ENCODE results near the gene OMP.
"Not testable (repeated sequence)": the region's sequence is repeated elsewhere in the genome, so short reads cannot be mapped to it uniquely, and the experiment has no call there.

The OMP gene

DNA sequence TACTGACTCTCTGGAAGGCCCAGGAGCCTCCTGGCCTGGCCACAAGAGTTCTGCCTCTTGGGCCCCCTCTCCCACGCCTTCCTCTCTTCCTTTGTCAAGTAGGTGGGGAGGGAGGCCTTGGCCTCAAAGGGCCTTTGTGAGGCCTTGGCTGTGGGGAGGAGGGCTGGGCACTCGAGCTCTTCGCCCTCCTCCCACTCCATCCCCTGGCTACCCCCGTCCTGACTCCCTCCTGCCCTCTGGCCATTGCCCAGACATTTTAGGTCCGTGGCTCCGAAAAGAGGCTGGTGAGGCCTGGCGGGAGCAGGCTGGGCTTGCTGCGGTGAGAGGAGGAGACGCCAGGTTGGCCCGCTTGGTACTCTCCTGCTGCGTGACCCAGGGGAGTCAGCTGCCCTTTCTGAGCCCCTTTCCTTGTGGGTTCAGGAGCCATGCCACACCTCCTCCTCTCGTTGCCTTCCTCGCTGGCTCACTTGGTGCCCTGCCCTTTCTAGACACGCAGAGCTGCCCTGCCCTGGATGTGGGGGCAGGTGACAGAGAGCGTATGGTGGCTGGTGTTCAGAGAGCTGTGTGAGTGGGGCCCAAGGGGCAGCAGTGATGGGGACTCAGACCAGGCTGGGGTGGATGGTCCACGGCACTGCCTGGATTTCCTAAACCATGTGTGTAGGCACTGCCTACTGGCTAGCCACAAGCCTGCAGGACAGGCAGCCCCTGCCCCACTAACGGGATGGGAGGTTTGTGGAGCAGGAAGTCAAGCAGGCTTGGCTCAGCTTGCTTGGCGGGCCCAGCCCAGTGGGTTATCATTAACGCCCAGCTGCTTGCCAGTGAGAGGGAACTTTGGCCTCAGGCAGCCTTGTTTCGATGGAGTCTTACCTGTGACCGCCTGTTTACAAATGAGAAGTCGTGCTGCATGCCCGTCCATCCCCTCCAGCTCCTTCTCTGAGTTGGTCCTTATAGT, 15.8 kb upstream of the OMP start:
- no peak for DNase-seq (ENCODE audit: low read depth in 2 of 2)

DNA sequence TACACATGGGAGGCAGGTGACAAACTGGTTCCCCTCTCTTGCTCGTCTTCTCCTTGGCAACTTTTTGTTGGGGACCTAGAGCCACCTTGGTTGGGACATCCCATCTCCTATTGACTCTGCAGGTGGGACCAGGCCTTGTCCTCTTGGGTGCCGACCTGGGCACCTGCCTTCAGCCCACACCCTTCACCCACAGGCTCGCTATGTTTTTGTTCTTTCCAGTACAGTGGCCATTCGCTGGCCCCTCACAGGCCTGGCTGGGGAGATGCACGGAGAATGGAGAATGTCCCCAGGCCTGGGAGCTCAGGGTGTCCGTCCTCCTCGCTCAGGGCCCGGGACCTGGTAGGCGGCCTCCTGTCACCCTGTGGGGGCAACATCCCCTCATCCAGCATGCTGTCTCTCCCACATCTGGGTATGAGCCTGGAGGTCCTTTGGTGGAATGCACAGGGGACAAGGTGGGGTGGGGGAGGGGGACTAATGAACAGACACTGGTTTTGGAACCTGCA, 14.9 kb upstream of the OMP start:
- DNase-seq (ENCODE audit: low read depth in 2 of 2) = no peak

DNA sequence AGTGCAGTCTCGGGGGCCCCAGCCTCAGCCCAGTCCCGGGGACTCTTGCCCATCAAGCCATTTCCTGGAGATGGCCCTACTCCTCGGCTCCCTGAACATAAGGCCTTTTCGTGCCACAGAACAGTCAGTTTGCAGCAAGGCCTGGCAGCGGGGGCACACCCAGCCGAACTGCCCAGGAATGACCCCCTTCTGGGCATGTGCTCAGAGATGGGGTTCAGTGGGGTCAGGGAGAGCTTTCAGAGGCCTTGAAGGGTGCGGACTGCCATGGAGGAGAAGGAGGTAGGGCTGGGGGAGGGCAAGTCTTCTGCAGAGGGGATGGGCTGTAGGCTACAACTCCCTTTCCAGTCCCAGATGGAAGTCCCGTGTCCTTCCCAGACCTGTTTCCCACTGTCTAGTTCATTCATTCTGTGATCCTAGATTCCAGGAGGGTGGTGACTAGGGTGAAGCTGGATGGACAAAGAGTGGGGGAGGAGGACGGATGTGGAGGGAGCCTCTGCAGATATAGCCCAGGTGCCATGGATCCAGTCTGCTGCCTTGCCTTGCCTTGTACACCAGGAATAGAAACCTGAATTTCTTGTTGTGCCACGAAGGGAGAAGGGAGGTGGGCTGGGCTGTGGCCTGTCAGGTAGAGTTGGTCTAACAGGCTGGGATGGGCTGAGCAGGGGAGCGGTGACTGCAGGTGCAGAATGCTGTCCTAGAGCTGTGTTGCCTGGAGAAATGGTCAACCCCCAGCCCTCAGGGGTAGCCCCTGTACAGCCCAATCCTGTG, 14.2 kb upstream of the OMP start:
- no peak for DNase-seq (ENCODE audit: low read depth in 2 of 2)

DNA sequence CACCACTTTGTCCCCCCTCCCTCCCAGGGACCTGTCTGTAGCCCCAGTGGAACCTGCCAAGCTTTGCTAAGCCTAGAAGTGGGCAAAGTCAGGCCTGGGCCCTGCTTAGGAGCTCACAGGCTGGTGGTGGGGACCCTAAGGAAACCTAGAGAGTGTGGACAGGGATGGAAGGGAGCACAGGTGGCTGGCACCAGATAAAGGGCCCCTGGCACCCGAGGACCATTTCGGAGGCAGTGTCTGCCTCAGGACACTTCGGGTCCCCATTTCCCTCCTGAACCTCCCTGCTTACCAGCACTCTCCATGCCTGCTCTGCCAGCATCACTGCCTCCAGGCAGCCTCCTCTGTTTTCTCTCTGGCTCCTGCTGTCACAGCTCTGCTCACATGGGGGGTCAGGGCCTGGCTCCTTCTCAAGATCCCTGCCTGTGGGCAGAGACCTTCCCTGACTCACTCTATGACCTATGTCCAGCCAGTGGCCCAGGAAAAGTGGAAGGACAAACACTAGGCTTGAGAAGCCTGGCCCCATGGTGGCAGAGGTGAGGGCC, 13.6 kb upstream of the OMP start:
- DNase-seq (ENCODE audit: low read depth in 2 of 2) = no peak

DNA sequence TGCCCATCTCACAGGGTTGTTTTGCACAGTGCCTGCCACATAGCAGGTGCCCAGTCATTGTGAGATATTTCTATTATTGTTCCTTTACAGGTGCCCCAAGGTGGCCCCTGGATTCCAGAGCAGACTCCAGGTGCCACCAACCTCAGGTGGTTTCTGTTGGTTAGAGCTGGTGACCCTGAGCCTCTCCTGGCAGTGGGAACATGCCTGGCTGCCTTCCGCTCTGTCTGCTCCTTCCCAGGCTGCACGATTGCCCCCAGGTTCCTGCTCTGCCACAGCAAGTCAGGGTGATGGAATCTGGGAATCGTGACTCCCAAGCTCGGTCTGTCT, 12.6 kb upstream of the OMP start:
- no peak for DNase-seq (ENCODE audit: low read depth in 2 of 2)

DNA sequence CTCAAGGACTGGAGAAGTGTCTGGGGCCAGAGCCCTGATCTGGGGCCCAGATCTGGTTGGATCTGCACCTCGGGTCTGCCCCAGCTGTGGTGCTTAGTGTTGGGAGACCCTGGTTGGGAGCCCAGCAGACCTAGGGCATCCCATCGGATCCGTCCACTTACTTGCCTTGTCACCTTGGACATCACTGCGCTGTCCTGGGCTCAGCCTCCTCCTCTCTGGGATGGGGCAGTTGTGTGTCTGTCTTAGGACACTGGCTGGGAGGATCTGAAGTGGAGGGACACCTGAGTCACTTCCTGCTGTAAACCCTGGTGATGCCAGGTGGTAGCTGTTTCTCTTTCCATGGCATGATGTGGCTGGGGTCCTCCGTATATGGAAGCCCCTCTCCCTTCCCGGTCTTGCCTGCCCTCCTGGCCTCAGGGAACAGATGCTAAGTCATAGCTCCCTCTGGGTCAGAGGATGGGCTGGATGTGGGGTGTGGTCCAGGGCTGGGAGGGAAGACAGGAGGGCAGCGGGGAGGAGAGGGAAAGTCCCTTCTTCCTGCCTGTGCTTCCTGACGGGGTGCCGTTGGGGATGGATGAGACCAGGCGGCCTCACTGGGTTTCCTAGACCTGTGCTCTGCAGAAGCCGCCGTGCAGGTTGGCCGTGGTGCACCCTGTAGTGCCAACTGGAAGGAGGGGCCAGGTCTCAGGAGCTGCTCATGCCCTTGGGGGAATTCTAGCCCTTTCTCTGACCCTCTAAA, 12.1 kb upstream of the OMP start:
- no peak for DNase-seq (ENCODE audit: low read depth in 2 of 2)

DNA sequence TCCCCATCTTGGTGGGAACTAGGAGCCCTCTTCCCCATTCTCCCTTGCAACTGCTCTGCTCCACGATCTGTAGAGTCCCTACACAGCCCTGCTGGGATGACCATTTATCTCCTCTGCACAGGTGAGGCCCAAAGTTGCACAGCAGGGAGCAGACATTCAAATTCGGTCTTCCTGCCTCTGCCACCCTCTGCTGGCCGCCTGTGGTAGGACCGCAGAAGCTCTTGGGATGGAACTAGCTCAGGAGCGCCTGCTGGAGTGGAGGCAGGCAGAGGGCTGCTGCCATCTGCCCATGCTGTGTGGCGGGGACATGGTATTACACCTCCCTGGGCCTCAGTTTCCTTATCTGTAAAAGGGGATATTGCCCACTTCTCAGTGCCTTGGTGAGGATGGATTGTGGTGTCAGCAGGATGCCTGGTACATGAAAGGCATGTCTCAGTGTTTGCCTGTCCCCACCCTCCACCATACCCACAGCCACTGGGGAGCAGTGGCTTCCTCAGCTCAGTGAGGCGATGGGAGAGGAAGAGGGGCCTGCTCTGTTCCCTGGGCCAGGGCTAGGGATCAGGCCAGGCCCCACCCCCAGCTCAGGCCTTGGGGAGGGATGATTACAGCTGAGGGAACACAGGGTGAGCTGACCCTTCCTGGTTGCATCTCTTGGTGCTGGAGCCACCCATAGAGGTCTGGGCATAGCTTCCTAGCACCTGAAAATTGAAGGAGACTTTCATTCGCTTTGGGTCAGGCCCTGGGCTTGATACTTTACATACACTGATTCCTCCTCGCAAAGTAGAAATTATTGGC, 11.3 kb upstream of the OMP start:
- DNase-seq (ENCODE audit: low read depth in 2 of 2) = peak; percentile 64 to 74

DNA sequence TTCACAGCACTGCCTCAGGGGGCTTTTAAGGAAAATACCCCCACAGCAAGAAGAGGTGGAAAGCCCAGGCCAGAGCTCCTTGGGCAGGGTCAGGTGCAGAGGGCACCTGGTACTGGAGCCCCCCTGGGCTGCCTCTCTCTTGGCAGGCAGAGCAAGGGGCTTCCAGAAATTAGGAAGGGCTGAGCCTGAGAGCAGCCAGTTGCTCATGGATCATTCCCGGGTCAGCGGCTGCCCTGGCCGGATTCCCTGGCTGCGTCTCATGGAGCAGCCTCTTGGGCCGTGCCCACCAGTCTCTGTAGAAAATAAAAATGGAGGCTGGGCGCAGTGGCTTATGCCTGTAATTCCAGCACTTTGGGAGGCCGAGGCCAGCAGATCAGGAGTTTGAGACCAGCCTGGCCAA, 10.3 kb upstream of the OMP start:
- DNase-seq (ENCODE audit: low read depth in 2 of 2) = no peak

DNA sequence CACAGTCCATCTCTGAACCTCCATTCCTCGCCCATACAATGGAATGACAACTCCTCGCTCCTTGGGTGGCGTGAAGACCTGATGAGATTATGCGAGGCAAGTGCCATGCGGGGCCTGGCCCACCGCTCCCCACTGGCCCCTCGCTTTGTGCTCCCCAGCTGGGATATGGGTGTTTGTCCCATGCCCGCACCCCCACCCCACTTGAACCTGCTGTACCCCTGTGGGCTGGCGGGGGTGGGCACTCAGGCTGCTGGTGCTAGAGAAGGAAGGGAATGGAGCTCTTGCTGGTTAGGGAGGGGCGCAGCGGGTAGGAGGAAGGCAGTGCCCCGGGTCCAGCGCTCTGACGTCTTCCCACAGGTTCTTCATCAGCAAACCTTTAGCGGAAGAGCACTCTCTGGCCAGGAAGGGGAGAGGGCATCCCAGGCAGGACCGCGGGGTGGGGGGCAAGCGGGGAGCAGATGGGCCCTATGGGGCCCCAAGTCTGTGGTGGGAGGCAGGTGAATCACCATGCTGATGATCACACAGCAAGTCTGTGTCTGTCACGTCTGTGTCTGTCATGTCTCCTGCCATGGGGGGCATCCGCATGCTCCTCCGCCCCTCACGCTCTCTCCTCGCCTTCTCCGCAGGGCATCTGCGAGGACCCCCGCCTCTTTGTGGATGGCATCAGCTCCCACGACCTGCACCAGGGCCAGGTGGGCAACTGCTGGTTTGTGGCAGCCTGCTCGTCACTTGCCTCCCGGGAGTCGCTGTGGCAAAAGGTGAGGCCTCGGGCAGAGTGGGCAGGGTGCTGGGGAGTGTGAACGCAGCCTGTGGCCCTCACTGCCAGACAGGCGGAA, 9.4 kb upstream of the OMP start:
- DNase-seq (ENCODE audit: low read depth in 2 of 2) = no peak

DNA sequence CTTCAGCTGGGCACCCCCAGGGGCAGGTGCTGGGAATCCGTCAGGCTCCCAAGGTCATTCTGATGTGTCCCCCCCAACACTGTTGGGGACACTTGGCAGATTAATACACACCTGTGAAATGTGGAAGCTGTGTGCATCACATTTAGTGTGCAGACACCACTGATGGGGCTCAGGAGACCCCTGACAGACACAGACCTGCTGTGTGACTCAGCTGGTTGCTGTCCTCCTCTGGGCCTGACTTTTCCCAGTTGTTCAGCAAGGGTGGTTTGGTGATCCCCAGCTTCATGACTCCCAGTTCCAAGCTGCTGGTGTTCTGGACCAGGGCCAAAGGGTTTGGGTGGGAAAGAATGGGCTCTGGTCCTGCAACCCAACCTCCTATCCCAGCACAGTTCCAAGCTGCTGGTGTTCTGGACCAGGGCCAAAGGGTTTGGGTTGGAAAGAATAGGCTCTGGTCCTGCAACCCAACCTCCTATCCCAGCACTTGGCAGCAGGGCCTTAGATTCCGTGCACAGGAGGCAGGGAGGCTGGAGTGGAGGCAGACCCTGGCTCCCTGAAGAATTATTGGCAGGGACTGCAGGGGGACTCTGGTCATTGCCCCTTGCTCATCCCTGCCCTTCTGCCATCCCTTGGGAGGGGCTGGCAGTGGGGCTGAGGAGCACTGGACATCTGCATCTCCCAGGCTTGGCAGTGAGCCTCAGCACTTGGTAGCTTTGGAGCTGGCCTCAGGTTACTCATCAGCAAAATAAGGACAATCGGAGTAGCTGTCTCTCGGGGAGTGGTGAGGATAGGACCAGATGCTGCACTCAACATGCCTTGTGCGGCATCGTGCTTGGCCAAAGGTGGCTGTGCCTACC, 8.4 kb upstream of the OMP start:
- no peak for DNase-seq (ENCODE audit: low read depth in 2 of 2)

DNA sequence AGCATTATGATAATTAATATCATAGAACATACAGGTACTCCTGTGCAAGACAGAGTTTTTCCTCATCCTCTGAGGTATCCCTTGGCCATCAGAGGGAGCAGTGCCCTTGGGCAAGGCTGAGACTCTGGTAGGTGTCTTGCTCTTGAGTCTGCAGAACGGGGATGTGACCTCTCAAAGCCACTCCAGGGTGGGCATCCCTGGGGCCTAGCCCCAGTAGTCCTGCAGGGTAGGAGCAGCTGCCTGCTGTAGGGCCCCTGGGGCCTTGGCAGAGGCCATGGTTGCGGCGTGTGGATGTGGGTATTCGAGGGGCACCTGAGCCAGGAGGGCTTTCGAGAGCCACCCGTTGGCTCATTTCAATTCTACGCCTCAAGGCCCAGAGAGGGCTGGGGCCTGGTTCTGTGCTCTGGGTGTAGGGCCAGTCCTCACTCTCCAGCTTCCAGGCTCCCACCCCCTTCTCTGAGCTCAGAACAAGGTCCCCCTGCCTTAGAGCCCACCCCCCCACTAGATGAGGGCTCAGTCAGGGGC, 7.7 kb upstream of the OMP start:
- DNase-seq (ENCODE audit: low read depth in 2 of 2) = no peak

DNA sequence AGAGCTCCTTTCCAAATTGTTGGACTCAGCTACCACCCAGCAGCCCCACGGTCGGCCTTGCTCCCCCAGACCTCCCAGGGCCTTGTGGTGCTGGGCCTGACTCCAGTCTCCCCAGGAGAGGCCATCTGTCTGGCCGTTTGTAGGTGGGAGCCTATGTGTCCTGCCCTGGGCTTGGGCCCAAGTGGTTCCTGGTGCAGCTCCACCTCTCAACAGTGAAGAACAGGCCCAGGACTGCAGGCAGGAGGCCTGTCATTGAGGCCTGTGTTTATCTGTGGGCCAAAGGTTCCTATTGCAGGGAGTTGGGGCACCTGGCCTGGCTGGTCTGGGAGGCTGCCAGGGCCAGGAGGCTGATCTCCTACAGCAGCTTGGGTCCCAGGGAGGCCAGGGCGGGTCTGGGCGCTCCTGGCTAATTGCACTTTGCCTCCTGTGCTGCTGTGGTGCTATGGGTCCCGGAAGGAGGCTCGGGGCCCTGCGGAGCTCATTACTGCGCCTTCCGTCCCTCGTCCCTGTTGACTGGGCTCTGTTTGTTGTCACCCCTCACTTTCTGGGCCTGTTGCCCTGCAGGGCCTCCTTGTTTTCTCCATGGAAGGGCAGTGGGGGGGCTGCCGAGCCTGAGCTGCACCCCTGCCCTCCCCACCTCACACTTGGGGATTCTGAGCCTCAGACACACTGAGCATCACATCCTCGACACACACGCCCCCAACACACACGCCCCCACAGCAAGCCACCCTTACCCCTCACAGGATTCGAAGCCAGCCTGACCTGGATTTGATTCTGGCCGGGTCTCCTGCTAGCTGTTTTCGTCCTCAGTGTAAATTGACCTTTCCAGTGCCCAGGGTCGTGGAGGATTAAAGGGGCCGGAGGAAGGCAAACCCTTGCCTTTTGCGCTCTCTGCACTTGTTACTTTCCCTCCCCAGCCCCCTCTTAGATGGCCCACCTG, 6.8 kb upstream of the OMP start:
- DNase-seq (ENCODE audit: low read depth in 2 of 2) = no peak

DNA sequence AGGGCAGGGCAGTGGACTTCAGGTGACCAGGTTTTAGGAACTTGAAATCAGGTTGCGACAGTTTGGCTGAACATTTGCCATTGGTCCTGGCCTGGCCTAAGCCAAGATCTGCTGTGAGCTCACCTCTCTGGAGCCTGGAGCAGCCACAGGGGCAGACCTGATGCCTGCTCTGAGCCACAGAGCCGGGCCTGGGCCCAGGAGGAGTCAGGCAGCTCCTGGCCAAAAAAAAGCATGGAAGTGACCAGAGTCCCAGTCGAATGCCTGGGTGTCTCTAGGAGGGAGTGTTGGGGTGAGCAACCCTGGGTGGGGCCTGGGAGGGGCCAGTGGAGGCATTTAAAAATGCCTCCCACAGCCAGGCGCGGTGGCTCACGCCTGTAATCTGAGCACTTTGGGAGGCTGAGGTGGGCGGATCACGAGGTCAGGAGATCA, 6.0 kb upstream of the OMP start:
- no peak for DNase-seq (ENCODE audit: low read depth in 2 of 2)

DNA sequence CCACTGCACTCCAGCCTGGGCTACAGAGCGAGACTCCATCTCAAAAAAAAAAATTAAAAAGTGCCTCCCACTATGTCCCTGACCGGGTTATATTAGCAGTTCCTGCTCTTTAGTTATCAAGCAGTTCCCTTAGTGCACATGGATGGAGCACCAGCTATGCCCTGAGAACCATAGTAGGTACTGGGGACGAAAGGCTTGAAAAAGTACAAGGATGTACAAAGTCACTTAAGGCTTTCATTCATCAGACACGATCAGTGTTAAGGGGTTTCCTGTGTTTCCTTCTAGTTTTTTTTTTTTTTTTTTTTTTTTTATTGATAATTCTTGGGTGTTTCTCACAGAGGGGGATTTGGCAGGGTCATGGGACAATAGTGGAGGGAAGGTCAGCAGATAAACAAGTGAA, 5.5 kb upstream of the OMP start:
- not testable (repeated sequence) for DNase-seq (ENCODE audit: low read depth in 2 of 2)

DNA sequence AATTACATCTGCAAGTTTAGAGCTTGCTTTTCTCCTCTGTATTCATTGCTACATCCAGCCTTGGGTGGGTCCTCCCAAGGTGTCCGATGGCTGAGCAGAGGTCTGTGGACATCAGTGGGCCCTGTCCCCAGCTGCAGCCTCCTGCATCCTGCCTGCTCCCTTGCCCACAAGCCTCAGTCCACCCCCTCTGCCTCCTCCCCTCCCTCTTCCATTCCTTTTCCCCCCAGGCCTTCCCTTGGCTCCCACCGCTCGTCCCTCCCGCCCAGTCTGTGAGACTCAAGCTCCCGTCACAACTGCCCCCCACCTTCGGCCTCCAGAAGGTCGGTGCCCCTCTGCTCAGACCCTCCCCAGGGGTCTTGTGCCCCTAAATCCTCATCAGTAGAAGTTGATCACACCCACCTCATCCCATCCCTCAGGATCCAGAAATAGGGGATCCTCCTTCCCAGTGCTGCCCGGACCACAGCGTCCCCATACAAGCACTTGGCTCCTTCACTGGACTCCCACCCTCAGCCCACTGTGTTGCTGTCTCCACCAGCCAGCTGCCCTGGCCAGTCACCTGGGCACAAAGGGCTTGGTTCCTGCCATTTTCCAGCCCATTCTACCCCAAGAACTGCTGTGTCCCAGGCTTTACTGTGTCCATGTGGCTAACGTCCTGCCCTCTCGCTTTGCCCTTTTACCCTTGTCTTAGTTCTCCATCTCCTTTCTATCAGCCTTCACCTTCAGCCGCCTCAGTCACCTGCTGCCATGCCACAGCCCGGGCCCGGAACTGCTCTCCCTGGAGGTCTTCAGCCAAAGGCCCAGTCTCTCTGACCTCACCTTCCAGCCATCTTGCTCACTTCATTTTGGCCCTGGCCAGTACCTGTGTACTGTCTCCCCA, 2.2 kb upstream of the OMP start:
- no peak for DNase-seq (ENCODE audit: low read depth in 2 of 2)

DNA sequence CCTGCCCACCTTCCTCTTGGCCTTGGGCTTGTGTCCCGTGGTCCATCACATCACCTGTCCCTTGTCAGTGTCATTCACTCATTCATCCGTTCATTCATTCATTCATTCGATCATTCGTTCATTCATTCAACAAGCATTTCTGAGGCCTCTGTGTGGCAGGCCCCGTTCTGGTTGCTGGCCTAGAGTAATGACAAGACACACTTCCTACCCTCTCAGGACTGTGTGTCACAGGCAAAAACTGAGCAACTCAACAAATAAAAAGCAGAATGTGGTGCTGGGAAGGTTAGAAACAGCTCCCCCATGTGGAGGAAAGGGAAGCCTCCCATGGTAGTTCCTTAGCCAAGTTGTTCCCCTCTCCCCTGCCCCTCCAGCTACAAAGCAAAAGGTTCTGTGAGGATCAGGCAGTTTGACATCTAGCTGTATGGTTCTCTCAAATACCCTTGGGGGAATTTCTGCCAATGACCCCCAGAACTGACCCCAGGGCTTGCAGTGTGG, 1.6 kb upstream of the OMP start:
- DNase-seq (ENCODE audit: low read depth in 2 of 2) = no peak

DNA sequence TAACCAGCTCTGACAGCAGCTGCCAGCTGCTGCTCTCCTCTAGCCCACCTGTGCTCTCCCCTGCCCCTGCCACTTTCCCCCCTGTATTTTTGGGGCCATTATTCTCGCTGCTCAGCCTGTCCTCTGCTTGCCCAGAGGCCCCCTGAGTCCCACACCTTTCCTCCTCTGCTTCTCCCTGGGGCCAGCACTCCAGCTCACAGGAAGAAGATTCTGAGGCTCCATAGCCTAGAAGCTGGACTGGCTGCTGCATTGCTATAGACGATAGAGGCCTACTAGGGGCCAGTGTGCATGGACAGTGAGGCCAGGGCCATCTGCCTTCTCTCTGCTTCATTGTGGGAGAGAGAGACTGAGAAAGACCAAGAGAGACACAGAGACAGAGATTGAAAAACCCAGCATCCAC, 679 bp downstream of the OMP start:
- DNase-seq (ENCODE audit: low read depth in 2 of 2) = no peak

Measured in activated CD4-positive, alpha-beta T cell treated with anti-CD3 and anti-CD28 coated beads for 24 hours (primary cell).